Right lobe of liver (tissue), 6 donors: ENCODE data around the gene TECPR2. TPM values are rescaled to one million over a fixed set of nuclear protein-coding genes. Genes with fewer than 3 reads are reported as not detected.
A peak's percentile ranks its signal among the peaks of the same experiment; 100 is the strongest.

Source experiments
- ATAC-seq, 4 donors: fragments of 200-7000 bp; cut with Tn5 transposase; one replicate each; pipeline ENCODE4 v1.9.1; 2020; ENCODE audit warnings: mild to moderate bottlenecking in 4 of 4, moderate library complexity in 4 of 4
- DNase-seq, 3 donors: peaks; one replicate each; pipeline ENCODE4 v3.0.0-alpha.2; 2020
- H3K27ac ChIP-seq, 3 donors: fragments of 200-600 bp; one replicate each; pipeline ENCODE4 v1.8.0; 2022
- H3K27me3 ChIP-seq, 2 donors: fragments of 200-600 bp; one replicate each; pipeline ENCODE4 v1.8.0; 2022
- H3K36me3 ChIP-seq, 4 donors: fragments of 200-600 bp; sonication (generic) in 1 of 4; one replicate each; pipeline versions ENCODE4 v1.5.1 to v1.8.0; 2017 to 2022; ENCODE audit warnings: control low read depth in 1 of 4
- H3K4me1 ChIP-seq, 4 donors: fragments of 200-600 bp; sonication (generic) in 1 of 4; one replicate each; pipeline versions ENCODE4 v1.5.1 to v1.8.0; 2017 to 2022; ENCODE audit warnings: control low read depth in 1 of 4
- H3K4me3 ChIP-seq, 3 donors: fragments of 200-600 bp; one replicate each; pipeline ENCODE4 v1.8.0; 2022
- H3K9me3 ChIP-seq, 4 donors: fragments of 200-600 bp; sonication (generic) in 1 of 4; one replicate each; pipeline versions ENCODE4 v1.5.1 to v1.8.0; 2017 to 2022; ENCODE audit warnings: control low read depth in 1 of 4
- CTCF ChIP-seq, 4 donors: fragments of 200-600 bp in 3 of 4; fragments of 450-650 bp in 1 of 4; IDR thresholded peaks; one replicate each; pipeline versions ENCODE4 v1.5.1 to v1.8.0; 2016 to 2022; ENCODE audit warnings: antibody characterized with exemption in 4 of 4, mild to moderate bottlenecking in 2 of 4
- POLR2A ChIP-seq: fragments of 450-650 bp; IDR thresholded peaks from one replicate; pipeline ENCODE4 v1.6.1; 2017; ENCODE audit warnings: antibody characterized with exemption, mild to moderate bottlenecking
- WGBS: methylation state at CpG from one replicate; pipeline ENCODE4 v1.1.6; 2018; ENCODE audit warnings: low coverage, low lambda C conversion rate; ENCODE audit not compliant: insufficient coverage; ENCODE audit errors: missing lambda C conversion rate; 5-methylcytosine and 5-hydroxymethylcytosine counted together
- intact Hi-C, 2 donors: fragments of 100-400 bp; cut with DNase I; formaldehyde crosslinking; loops; one replicate each; pipeline versions ENCODE4 v1.11.2 to v1.14.1; 2022
- total RNA-seq, 6 experiments: library from RNA; depleted of rRNA in 2 of 6; stranded (reverse); fragments of >200 nt in 2 of 6; fragmentation: NEBNext Ultra II Directional in 3 of 6; extraction: Animal tissue kit (Norgen Biotek cat#: 25700) in 3 of 6; gene quantifications; one replicate each; pipeline versions ENCODE4 v1.1.0 to v1.2.4, GENCODE V29; 2016 to 2023
- donor health status: DM: no; HTN: yes; CAD: no.
- donor health status: DM: no; HTN: no; CAD: no.
- donor health status: DM: no; HTN: no; CAD: no.
- donor health status: DM: no; HTN: yes; CAD: no.
- donor health status: DM: no; HTN: yes; CAD: no.

The TECPR2 gene
- total RNA-seq, 6 experiments from 2014 or later = 5.5 to 10.5 (median 9.4) TPM

DNA sequence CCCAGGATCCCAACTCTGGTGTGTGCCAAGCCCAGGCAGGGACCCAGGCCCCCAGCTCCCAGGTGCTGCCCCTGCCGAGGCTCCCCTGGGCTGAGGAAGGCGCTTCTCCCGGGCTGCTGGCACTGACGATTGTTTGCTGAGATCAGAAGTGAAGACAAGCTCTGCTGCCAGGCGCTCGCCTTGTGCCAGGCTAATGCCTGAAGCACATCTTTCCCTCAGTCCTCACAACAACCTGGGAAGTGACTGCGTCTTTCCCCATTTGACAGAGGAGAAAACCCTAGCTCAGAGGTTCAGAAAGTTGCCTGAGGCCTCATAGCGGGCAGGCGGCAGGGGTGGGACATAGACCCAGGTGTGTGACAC lies 110.0 kb downstream of the TECPR2 start:
- no peak overlapping the region for H3K27ac ChIP-seq
- TF ChIP-seq POLR2A (no peak), CTCF (IDR thresholded peaks at IDR 0.05) (no peak)
- H3K4me1 ChIP-seq = no peaks in the 10 kb centered on the region
- no peaks in the 10 kb centered on the region for H3K9me3 ChIP-seq
- H3K4me3 ChIP-seq = no peak overlapping the region
- ATAC-seq = no peak
- peak in 1 of 3 donors; percentile 34 for DNase-seq
- H3K36me3 ChIP-seq = no peaks in the 10 kb centered on the region
- intact Hi-C loops = no loop called here
- WGBS = 87% methylated on average over 3 of the region's 9 CpGs
- H3K27me3 ChIP-seq = no peaks in the 10 kb centered on the region

- ATAC-seq = no peak
- DNase-seq = no peak
- Histone ChIP-seq H3K4me3 (no peak overlapping the region), H3K4me1 (no peaks in the 10 kb centered on the region), H3K27ac (no peak overlapping the region), H3K36me3 (no peaks in the 10 kb centered on the region), H3K27me3 (no peaks in the 10 kb centered on the region), H3K9me3 (no peaks in the 10 kb centered on the region)
- TF ChIP-seq CTCF (IDR thresholded peaks at IDR 0.05) (no peak), POLR2A (no peak)
- 92% methylated on average over 2 of the region's 2 CpGs for whole genome bisulfite sequencing
- intact Hi-C loops = no loop called here
Measured at GRCh38 chr14:102473559-102473958, 110.8 kb downstream of the TECPR2 start.

DNA sequence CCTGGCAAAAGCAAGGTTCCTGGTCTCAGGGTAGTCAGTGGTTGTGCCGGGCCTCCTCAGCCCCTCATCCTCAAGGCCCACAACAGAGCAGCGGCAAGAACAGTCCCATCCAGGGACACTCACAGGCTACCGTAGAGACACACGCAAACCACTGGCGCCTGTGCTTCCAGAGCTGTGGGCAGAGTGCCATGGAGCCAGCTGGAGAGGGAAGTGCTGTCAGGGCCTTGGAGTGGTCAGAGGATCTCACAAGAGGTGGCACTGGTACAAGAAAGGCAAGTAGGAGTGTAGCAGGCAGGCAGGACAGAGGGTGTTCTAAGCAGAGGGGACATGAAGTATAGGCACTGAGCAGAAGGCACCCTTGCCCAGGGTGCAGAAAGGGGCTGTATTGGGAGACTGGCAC lies 112.2 kb downstream of the TECPR2 start:
- intact Hi-C loops = no loop called here
- TF ChIP-seq POLR2A = no peak
- no peak for TF ChIP-seq CTCF (IDR thresholded peaks at IDR 0.05)
- H3K4me1 ChIP-seq = peaks cover 0 to 4% (median 0%) of the 10 kb centered on the region in 4 donors
- ATAC-seq (peak in 3 of 4 donors; percentile 9 to 16 (median 10)), DNase-seq (no peak)
- H3K4me3 ChIP-seq = no peak overlapping the region
- no peaks in the 10 kb centered on the region for H3K27me3 ChIP-seq
- WGBS = 86% methylated on average over 4 of the region's 5 CpGs
- no peaks in the 10 kb centered on the region for H3K9me3 ChIP-seq
- H3K27ac ChIP-seq = no peak overlapping the region
- H3K36me3 ChIP-seq = no peaks in the 10 kb centered on the region

- WGBS = 93% methylated on average over 2 of the region's 2 CpGs
- H3K4me3 ChIP-seq = no peak overlapping the region
- H3K36me3 ChIP-seq = no peaks in the 10 kb centered on the region
- peak overlapping the region in 1 of 3 donors; percentile 12 for H3K27ac ChIP-seq
- intact Hi-C loops = no loop called here
- DNase-seq = no peak
- peaks cover 0 to 4% (median 0%) of the 10 kb centered on the region in 4 donors for H3K4me1 ChIP-seq
- TF ChIP-seq POLR2A (no peak), CTCF (IDR thresholded peaks at IDR 0.05) (no peak)
- no peaks in the 10 kb centered on the region for H3K9me3 ChIP-seq
- no peaks in the 10 kb centered on the region for H3K27me3 ChIP-seq
- no peak for ATAC-seq
Measured at GRCh38 chr14:102479107-102479506, 116.4 kb downstream of the TECPR2 start.

- Histone ChIP-seq H3K27me3 (no peaks in the 10 kb centered on the region), H3K4me1 (peaks cover 0 to 4% (median 0%) of the 10 kb centered on the region in 4 donors), H3K4me3 (peak overlapping the region in 2 of 3 donors; percentile 12 to 41), H3K9me3 (no peaks in the 10 kb centered on the region), H3K27ac (peak overlapping the region; percentile 12 to 45 (median 33)), H3K36me3 (no peaks in the 10 kb centered on the region)
- ATAC-seq = peak; percentile 79 to 86 (median 80)
- DNase-seq = peak; percentile 64 to 72 (median 69)
- no peak for TF ChIP-seq CTCF (IDR thresholded peaks at IDR 0.05)
- TF ChIP-seq POLR2A = no peak
- intact Hi-C loops = no loop called here
- 30% methylated on average over 6 of the region's 7 CpGs for WGBS
Measured at GRCh38 chr14:102479777-102480176, 117.0 kb downstream of the TECPR2 start.
